GM21367 (cell line): ENCODE data around the gene SH3GL1.

Experiments used
- ATAC-seq: cut with Tn5 transposase; IDR thresholded peaks from one replicate; pipeline ENCODE4 v1.9.1; 2021; ENCODE audit not compliant: unreplicated experiment

The SH3GL1 gene

DNA sequence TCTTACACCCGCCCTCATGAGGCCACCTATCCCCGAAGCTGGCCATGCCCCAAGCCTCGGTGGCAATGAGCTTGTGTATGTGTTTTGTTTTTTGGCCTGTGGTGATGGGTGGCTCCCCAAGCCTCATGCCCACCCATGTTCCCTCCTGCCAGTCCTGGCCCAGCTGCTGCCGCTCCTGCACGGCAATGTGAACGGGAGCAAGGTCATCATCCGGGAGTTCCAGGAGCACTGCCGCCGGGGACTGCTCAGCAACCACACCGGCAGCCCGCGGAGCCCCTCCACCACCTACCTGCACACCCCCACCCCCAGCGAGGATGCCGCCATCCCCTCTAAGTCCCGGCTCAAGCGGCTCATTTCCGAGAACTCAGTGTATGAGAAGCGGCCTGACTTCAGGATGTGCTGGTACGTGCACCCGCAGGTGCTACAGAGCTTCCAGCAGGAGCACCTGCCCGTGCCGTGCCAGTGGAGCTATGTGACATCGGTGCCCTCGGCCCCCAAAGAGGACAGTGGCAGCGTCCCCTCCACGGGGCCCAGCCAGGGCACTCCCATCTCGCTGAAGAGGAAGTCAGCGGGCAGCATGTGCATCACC, 32.7 kb upstream of the SH3GL1 start:
- no peak for ATAC-seq

- no peak for ATAC-seq
Measured at GRCh38 chr19:4431808-4432674, 31.7 kb upstream of the SH3GL1 start.

GRCh38 chr19:4431296-4431695, 30.9 kb upstream of the SH3GL1 start:
- no peak for ATAC-seq

DNA sequence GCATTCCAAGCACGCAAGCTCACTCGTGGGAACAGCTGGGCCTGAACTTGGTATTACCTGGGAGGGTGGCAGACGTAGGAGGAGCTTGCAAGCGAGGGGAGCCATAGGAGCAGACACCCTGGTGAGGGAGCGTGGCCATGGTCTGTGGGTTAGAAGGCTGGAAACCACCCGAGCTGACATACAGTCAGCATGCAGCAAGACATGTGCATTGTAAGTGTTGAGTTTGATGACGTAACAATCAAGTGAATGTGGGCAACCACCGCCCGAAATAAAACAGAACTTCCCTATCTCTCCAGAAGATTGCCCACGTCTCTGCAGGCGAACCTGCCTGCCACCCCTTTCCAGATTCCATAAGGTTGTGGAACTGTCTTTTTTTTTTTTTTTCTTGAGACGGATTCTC, 30.4 kb upstream of the SH3GL1 start:
- ATAC-seq = no peak

GRCh38 chr19:4429771-4430171, 29.4 kb upstream of the SH3GL1 start:
- ATAC-seq = no peak

DNA sequence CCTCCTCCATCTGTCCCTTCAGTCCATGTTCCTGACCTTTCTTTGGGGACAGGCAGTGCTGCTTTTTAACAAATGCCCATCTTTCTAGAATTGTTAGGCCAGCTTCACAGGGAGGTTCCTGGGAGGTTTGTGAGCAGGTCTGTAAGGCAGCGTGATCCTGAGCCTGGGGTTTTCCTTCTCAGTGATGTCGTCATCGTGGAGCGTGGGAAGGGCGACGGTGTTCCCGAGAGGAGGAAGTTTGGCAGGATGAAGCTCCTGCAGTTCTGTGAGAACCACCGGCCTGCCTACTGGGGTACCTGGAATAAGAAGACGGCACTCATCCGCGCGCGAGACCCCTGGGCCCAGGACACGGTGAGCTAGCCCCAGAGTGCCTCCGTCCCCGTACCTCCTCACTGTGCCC, 28.9 kb upstream of the SH3GL1 start:
- no peak for ATAC-seq

GRCh38 chr19:4428326-4428975, 28.1 kb upstream of the SH3GL1 start:
- ATAC-seq = no peak

DNA sequence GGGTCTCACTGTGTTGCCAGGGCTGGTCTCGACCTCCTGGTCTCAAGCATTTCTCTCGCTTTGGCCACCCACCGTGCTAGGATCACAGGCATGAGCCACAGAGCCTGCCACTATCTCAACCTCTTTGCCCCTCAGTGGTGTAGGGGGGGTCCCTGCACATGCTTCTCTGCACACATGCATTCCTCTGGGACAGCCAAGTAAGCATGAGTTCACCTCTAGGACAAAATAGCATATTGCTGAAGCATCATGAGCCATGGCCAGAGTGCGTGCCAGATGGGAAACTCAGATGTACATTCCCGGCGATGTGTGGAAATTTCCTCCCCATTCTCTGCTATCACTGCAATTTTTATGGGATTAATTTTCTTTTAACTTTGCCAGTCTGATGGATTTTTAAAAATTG, 25.2 kb upstream of the SH3GL1 start:
- no peak for ATAC-seq

DNA sequence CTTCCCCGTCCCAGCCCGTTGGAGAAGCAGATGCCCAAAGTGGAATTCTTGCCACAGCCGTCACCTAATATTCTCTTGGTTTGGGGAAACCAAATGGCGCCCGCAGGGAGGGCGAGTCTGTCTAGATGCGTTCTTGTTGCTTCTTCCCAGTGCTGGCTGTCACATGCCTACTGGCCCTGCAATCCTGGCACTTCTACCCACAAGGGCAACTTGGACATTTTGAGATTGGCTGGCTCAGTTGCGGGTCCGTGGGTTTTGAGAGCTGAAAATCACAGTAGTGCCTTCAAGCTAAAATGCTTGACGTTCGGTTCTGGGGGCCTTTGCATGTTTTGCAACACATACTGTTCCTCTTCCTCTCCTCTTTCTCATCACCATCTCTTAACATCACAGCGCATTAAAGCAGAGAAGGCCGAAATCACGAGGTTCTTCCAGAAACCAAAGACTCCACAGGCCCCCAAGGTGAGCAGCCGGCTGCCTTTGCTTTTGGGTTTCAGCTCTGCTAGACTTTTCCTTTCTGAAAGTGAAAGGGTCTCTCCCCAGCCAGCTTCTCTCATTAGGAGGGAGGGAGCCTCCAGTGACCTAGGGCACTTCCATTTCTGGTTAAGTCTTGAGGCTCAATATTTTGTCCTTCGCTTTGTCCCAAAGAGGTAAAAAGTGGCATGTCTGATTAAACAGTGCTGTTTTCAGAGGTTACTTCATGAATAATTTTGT, 23.2 kb upstream of the SH3GL1 start:
- no peak for ATAC-seq

GRCh38 chr19:4416268-4416667, 15.9 kb upstream of the SH3GL1 start:
- no peak for ATAC-seq

GRCh38 chr19:4415352-4415751, 15.0 kb upstream of the SH3GL1 start:
- ATAC-seq = no peak

DNA sequence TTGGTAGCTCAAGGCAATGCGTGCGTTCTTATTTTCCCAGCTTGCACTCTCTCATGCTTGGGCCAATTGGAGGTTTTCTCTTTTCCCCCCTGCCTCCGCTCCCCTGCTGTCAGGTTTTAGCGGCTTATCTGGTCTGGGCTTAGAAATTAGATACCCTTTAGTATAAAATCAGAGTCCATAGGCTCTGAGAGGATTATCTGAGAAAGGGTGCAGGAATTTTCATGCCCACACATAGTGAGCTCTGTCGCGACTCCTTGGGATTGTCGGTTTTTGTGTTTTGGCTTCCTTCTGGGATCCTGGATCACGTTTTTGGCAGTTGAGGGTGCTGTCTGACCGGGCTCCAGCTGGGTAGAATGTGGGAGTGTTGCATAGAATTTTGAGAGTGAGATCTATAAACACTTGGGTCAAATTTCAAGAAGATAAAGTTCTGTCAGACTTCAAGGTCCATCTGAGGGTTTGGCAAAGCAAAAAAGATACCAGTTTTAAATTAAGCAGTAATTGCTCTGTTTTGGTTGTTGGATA, 14.5 kb upstream of the SH3GL1 start:
- no peak for ATAC-seq

GRCh38 chr19:4414144-4414799, 13.9 kb upstream of the SH3GL1 start:
- ATAC-seq = no peak

DNA sequence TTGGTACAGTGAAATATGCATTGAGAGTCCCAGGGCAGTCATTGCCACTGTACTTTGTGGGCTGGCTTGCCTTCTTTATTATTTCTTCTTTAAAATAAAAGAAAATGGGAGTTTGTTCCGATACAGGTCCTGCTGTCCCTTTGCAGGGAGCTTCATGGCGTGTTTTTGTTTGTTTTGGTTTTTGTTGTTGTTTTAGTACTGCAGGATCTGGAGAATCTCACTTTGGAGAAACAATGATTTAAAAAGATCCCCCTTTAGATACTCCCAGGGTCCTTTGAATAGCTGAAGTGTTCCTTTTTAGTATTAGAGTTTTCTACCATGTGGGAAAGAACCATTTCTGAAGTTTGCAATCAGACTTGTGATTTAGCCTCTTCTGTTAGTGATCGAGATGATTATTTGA, 13.2 kb upstream of the SH3GL1 start:
- ATAC-seq = no peak

- no peak for ATAC-seq
Measured at GRCh38 chr19:4409123-4409933, 9.0 kb upstream of the SH3GL1 start.

DNA sequence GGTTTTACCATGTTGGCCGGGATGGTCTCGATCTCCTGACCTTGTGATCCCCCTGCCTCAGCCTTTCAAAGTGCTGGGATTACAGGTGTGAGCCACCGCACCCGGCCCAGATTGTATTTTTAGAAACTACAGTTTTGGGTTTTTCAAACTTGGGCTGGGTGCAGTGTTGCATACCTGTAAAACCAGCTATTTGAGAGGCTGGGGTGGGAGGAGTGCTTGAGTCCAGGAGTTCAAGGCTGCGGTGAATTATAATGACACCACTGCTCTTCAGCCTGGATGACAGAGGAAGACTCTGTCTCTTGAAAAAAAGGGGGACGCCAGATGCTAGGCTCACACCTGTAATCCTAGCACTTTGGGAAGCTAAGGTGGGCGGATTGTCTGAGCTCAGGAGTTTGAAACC, 6.3 kb upstream of the SH3GL1 start:
- ATAC-seq = no peak

GRCh38 chr19:4405977-4406376, 5.6 kb upstream of the SH3GL1 start:
- no peak for ATAC-seq

DNA sequence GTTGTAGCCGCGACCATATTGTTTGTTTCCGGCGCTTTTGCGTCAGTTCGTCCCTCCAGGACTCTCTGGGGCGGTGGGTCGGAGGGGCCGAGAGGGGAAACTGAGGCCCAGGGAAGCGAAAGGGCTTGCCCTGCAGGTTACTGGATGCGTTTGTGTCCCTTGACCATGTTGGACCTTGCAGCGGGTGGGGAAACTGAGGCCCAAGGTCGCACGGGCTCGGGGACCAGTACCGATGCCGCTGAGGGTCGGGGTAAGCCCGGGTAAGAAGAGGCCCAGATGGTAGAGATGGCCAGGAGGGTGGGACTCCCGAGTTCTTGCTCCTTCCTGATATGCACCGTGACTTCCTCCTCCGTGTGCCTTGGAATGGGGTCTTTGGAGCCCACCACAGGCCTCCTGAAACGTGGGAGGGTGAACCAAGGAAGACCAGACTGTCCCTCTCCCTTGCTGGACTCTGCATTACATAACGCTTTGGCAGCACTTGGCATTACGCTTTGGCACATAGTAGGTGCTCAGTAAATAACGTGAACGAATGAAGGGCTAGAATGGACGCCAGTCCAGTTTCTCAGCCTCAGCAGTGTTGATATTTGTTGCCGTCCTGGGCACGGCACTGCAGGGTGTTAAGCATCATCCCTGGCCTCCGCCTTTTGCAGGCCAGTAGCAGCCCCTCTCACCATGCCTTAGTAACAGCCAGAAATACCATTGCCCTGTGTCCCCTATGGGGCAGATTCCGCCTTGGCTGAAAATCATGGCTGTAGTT, 2.8 kb upstream of the SH3GL1 start:
- ATAC-seq = no peak
